HEK293 (cell line): ENCODE measurements around the gene KRTAP10-1.

Experiments
- CTCF ChIA-PET: fragments of 350-600 bp; formaldehyde crosslinking; extraction: SDS; loops from one replicate; lab custom pipeline; 2021; ENCODE audit warnings: antibody characterized with exemption; lab: Yijun Ruan, JAX
- POLR2A ChIA-PET: fragments of 300-600 bp; formaldehyde crosslinking; extraction: SDS; loops from one replicate; lab custom pipeline; 2020; ENCODE audit warnings: antibody characterized with exemption, inconsistent platforms; lab: Yijun Ruan, JAX
- H3K27ac ChIP-seq: fragments of 200-500 bp; sonication (Bioruptor generic); 2 replicates; pipeline ENCODE4 v1.5.1; 2014; ENCODE audit warnings: low read depth, low read length, control low read depth, inconsistent platforms; ENCODE audit errors: extremely low read depth
- H3K36me3 ChIP-seq, 2 experiments: fragments of 200-500 bp in 1 of 2; sonication (Bioruptor generic) in 1 of 2; 1 replicate in 1 of 2; 2 replicates in 1 of 2; pipeline ENCODE4 v1.5.1; 2014 to 2017; ENCODE audit warnings: inconsistent platforms in 2 of 2, low read length in 2 of 2; ENCODE audit not compliant: control insufficient read depth in 2 of 2, insufficient read depth in 1 of 2
- H3K4me1 ChIP-seq: fragments of 200-500 bp; sonication (Bioruptor generic); 2 replicates; pipeline ENCODE4 v1.5.1; 2014; ENCODE audit warnings: mild to moderate bottlenecking, low read length, inconsistent platforms; ENCODE audit not compliant: control insufficient read depth, insufficient read depth
- H3K4me3 ChIP-seq: 2 replicates; pipeline ENCODE4 v1.5.1; 2011; ENCODE audit warnings: low read depth, mild to moderate bottlenecking, control low read depth, low read length, moderate library complexity
- H3K9me3 ChIP-seq: fragments of 200-500 bp; sonication (Bioruptor generic); 2 replicates; pipeline ENCODE4 v1.5.1; 2014; ENCODE audit warnings: low read depth, low read length, inconsistent platforms; ENCODE audit not compliant: control insufficient read depth, insufficient read depth
- BCL11A ChIP-seq: fragments of 450-650 bp; formaldehyde crosslinking; IDR thresholded peaks from 2 replicates; pipeline ENCODE4 v1.5.1; 2016; ENCODE audit warnings: low read depth, missing biosample characterization, missing genetic modification characterization
- HOXC10 ChIP-seq: sonication (generic); formaldehyde crosslinking; IDR thresholded peaks from 2 replicates; pipeline ENCODE4 v1.8.1; 2023; ENCODE audit warnings: mild to moderate bottlenecking, missing genetic modification reagents
- IKZF3 ChIP-seq: fragments of 450-650 bp; IDR thresholded peaks from 2 replicates; pipeline ENCODE4 v1.5.0; 2018; ENCODE audit warnings: missing biosample characterization, mild to moderate bottlenecking, missing genetic modification characterization, moderate library complexity
- KLF16 ChIP-seq: fragments of 450-650 bp; formaldehyde crosslinking; IDR thresholded peaks from 2 replicates; pipeline ENCODE4 v1.5.1; 2017; ENCODE audit warnings: missing biosample characterization, missing genetic modification characterization
- SALL2 ChIP-seq: fragments of 450-650 bp; formaldehyde crosslinking; IDR thresholded peaks from 2 replicates; pipeline ENCODE4 v1.5.0; 2017; ENCODE audit warnings: missing biosample characterization, mild to moderate bottlenecking, missing genetic modification characterization, borderline replicate concordance
- SCRT2 ChIP-seq: fragments of 450-650 bp; formaldehyde crosslinking; IDR thresholded peaks from 2 replicates; pipeline ENCODE4 v1.5.1; 2016; ENCODE audit warnings: missing biosample characterization, missing genetic modification characterization
- SP2 ChIP-seq: fragments of 450-650 bp; formaldehyde crosslinking; IDR thresholded peaks from 2 replicates; pipeline ENCODE4 v1.5.1; 2016; ENCODE audit warnings: missing biosample characterization, missing genetic modification characterization
- ZBTB48 ChIP-seq: fragments of 450-650 bp; formaldehyde crosslinking; IDR thresholded peaks from 2 replicates; pipeline ENCODE4 v1.5.1; 2016; ENCODE audit warnings: missing biosample characterization, missing genetic modification characterization
- ZFP41 ChIP-seq: fragments of 450-650 bp; formaldehyde crosslinking; IDR thresholded peaks from 2 replicates; pipeline ENCODE4 v1.5.1; 2016; ENCODE audit warnings: missing biosample characterization, missing genetic modification characterization, borderline replicate concordance
- ZNF169 ChIP-seq: fragments of 450-650 bp; formaldehyde crosslinking; IDR thresholded peaks from 2 replicates; pipeline ENCODE4 v1.5.1; 2016; ENCODE audit warnings: missing biosample characterization, missing genetic modification characterization
- ZNF19 ChIP-seq: fragments of 450-650 bp; formaldehyde crosslinking; IDR thresholded peaks from 2 replicates; pipeline ENCODE4; 2016; ENCODE audit warnings: missing biosample characterization, missing genetic modification characterization, low read depth
- ZNF211 ChIP-seq: fragments of 450-650 bp; formaldehyde crosslinking; IDR thresholded peaks from 2 replicates; pipeline ENCODE4 v1.5.1; 2016; ENCODE audit warnings: low read depth, missing biosample characterization, missing genetic modification characterization
- ZNF585B ChIP-seq: fragments of 450-650 bp; formaldehyde crosslinking; IDR thresholded peaks from 2 replicates; pipeline ENCODE4 v1.5.1; 2016; ENCODE audit warnings: missing biosample characterization, missing genetic modification characterization
- ZXDB ChIP-seq: fragments of 450-650 bp; formaldehyde crosslinking; IDR thresholded peaks from 2 replicates; pipeline ENCODE4 v1.5.1; 2016; ENCODE audit warnings: missing biosample characterization, missing genetic modification characterization
- TF ChIP-seq, protein P1 (sequence below): fragments of 450-650 bp; formaldehyde crosslinking; IDR thresholded peaks from 2 replicates; pipeline ENCODE4 v1.5.1; 2016; ENCODE audit warnings: missing biosample characterization, missing genetic modification characterization
- TF ChIP-seq, protein P2 (sequence below): fragments of 450-650 bp; formaldehyde crosslinking; IDR thresholded peaks from 2 replicates; pipeline ENCODE4 v1.5.1; 2016; ENCODE audit warnings: missing biosample characterization, missing genetic modification characterization
- TF ChIP-seq, protein P3 (sequence below): fragments of 450-650 bp; formaldehyde crosslinking; IDR thresholded peaks from 2 replicates; pipeline ENCODE4 v1.5.1; 2017; ENCODE audit warnings: missing biosample characterization, missing genetic modification characterization

KRTAP10-1 gene

DNA sequence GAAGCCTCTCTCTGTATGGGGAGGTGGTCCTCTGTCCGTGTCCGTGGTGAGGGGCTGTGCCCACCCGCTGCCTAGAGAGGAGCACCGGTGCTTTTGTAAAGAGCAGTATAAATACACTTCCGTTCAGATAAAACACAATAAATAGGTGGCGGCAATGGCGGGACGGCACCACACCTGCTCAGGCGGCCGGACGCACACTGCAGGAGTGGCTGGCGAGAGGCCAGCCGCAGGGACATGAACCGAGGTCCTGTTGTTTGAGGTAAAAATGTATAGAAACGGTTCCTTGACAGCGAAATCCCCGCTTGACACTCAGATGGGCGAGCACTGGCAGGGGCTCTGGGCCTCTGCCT, 40.8 kb downstream of the KRTAP10-1 start (continued):
- TF ChIP-seq, protein P1, sequence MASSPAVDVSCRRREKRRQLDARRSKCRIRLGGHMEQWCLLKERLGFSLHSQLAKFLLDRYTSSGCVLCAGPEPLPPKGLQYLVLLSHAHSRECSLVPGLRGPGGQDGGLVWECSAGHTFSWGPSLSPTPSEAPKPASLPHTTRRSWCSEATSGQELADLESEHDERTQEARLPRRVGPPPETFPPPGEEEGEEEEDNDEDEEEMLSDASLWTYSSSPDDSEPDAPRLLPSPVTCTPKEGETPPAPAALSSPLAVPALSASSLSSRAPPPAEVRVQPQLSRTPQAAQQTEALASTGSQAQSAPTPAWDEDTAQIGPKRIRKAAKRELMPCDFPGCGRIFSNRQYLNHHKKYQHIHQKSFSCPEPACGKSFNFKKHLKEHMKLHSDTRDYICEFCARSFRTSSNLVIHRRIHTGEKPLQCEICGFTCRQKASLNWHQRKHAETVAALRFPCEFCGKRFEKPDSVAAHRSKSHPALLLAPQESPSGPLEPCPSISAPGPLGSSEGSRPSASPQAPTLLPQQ (tag by site-specific recombination) = no peak
- TF ChIP-seq SP2 = no peak

DNA sequence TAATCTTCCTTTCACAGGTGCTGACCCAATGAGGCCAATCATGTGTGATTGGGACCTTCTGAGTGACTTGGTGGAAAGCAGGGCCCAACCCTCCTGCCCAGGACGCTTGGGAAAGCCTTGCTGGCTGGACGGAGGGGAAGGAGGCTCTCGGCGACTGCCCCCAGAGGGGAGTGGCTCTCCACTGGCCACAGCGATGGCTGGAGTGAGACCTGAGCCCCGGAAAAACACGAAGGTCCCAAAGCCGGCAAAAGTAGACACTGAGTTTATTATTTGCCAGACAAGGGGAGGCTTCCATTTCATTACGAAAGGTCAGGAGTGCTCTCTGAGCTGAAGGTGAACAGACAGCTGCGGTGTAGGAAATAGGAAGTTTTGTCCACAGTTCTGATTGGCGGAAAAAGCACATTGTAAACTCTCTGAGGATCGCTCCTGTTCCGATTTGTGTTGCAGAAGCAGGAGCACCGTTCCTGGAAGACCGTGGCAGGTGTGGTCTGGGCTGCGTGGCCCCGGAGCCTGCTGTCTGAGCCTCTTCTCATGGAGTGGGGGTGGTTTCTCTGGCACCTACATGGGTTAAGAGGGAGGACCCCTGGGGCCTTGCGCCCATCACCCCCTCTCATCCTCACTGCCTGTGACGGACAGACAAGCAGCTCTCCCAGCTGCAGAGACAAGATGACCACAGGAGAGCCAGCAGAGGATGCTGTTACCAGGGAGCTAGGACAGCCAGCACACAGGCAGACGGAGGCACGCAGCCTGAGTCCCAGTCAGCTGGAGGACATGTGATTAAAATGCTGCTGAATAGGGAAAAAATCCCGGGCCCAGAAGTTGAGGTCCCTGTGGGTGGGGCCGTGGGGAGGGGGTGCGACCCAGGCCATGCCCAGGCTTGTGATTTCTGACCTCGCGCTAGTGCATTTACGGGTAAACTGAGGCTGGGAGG, 41.5 kb downstream of the KRTAP10-1 start:
- no peaks in the 10 kb centered on the region for H3K4me1 ChIP-seq
- H3K4me3 ChIP-seq = no peak overlapping the region
- TF ChIP-seq ZNF19 (no peak), BCL11A (tag by site-specific recombination) (no peak)
- TF ChIP-seq, all 188 proteins: peak for 0
- H3K36me3 ChIP-seq = no peaks in the 10 kb centered on the region
- no peak overlapping the region for H3K27ac ChIP-seq
- no peaks in the 10 kb centered on the region for H3K9me3 ChIP-seq
- ChIA-PET POLR2A (no interaction called here), CTCF (interaction anchor here (0.7 kb wide), 1 partner anchor 11 kb away, joined by 3 read pairs; no protein-coding TSS in a partner anchor)

DNA sequence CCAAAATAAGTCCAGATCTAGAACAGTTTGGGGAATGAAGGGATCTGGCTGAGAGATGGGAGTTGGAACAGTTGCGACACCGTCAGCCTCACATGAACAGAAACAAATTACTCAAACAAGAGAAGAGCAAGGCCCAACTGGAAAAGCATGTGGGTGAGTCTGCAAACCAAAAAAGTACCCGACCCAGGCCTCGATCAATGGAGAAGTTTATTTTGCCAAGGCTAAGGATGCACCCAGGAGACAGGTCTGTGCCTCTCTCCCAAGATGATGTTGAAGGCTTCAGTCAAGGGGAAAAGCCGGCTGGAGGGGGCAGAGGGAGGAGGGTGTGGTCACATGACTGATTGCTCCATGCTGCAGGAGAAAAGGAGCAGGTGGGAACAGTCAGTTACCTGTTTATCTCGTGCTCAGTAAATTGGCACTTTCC, 42.3 kb downstream of the KRTAP10-1 start:
- no peak overlapping the region for H3K27ac ChIP-seq
- no peaks in the 10 kb centered on the region for H3K36me3 ChIP-seq
- CTCF ChIA-PET = no interaction called here
- H3K4me1 ChIP-seq = no peaks in the 10 kb centered on the region
- TF ChIP-seq ZNF211 (no peak), SALL2 (no peak), SCRT2 (tag by site-specific recombination) (no peak), ZNF169 (tag by site-specific recombination) (no peak), ZFP41 (tag by site-specific recombination) (no peak), ZBTB48 (tag by site-specific recombination) (no peak), ZXDB (tag by site-specific recombination) (no peak), IKZF3 (tag by site-specific recombination) (no peak), KLF16 (tag by site-specific recombination) (no peak), BCL11A (tag by site-specific recombination) (no peak), ZNF585B (tag by site-specific recombination) (no peak), HOXC10 (CRISPR knock-in tag) (no peak)
- TF ChIP-seq, protein P2, sequence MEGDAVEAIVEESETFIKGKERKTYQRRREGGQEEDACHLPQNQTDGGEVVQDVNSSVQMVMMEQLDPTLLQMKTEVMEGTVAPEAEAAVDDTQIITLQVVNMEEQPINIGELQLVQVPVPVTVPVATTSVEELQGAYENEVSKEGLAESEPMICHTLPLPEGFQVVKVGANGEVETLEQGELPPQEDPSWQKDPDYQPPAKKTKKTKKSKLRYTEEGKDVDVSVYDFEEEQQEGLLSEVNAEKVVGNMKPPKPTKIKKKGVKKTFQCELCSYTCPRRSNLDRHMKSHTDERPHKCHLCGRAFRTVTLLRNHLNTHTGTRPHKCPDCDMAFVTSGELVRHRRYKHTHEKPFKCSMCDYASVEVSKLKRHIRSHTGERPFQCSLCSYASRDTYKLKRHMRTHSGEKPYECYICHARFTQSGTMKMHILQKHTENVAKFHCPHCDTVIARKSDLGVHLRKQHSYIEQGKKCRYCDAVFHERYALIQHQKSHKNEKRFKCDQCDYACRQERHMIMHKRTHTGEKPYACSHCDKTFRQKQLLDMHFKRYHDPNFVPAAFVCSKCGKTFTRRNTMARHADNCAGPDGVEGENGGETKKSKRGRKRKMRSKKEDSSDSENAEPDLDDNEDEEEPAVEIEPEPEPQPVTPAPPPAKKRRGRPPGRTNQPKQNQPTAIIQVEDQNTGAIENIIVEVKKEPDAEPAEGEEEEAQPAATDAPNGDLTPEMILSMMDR (tag by site-specific recombination) = no peak
- TF ChIP-seq, protein P3, sequence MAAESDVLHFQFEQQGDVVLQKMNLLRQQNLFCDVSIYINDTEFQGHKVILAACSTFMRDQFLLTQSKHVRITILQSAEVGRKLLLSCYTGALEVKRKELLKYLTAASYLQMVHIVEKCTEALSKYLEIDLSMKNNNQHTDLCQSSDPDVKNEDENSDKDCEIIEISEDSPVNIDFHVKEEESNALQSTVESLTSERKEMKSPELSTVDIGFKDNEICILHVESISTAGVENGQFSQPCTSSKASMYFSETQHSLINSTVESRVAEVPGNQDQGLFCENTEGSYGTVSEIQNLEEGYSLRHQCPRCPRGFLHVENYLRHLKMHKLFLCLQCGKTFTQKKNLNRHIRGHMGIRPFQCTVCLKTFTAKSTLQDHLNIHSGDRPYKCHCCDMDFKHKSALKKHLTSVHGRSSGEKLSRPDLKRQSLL (tag by site-specific recombination) = no peak
- no peak overlapping the region for H3K4me3 ChIP-seq
- POLR2A ChIA-PET = no interaction called here
- H3K9me3 ChIP-seq = no peaks in the 10 kb centered on the region
